Panc1 (cell line): ENCODE data around the gene WDR89.

ENCODE experiments used
- CTCF ChIP-seq: fragments of 450-650 bp; IDR thresholded peaks from 2 replicates; pipeline ENCODE4 v1.5.1; 2017; ENCODE audit warnings: mild to moderate bottlenecking
- POLR2AphosphoS5 ChIP-seq: IDR thresholded peaks from 2 replicates; pipeline ENCODE4 v1.6.1; 2012; ENCODE audit warnings: mild to moderate bottlenecking, low read depth, low read length, moderate library complexity
- REST ChIP-seq, 2 experiments: IDR thresholded peaks; 2 replicates each; pipeline ENCODE4 v1.6.1; 2011 to 2012; ENCODE audit warnings: low read depth in 2 of 2, control low read depth in 1 of 2, low read length in 1 of 2, mild to moderate bottlenecking in 1 of 2, moderate library complexity in 1 of 2; ENCODE audit not compliant: insufficient read depth in 1 of 2
- TCF7L2 ChIP-seq: IDR thresholded peaks from 2 replicates; pipeline ENCODE4 v1.6.1; 2011; ENCODE audit warnings: mild to moderate bottlenecking, low read depth, low read length, inconsistent platforms

- no peak for TF ChIP-seq CTCF
- no peak for TF ChIP-seq REST (IDR thresholded peaks at IDR 0.05; ENCODE audit: insufficient read depth in 1 of 2, low read depth in 2 of 2, low read length in 1 of 2)
- no peak for TF ChIP-seq POLR2AphosphoS5
- no peak for TF ChIP-seq TCF7L2
Measured at GRCh38 chr14:63642656-63643382, 1.1 kb upstream of the WDR89 start.
